HEK293 (cell line): ENCODE data around the gene NDST4.
A peak's percentile ranks its signal among the peaks of the same experiment; 100 is the strongest.

Experiments used
- GLIS1 ChIP-seq: fragments of 450-650 bp; formaldehyde crosslinking; IDR thresholded peaks from 2 replicates; pipeline ENCODE4 v1.5.1; 2016; ENCODE audit warnings: missing biosample characterization, missing genetic modification characterization
- HOXA7 ChIP-seq: sonication (generic); formaldehyde crosslinking; IDR thresholded peaks from 2 replicates; pipeline ENCODE4 v1.8.1; 2022; ENCODE audit warnings: missing genetic modification reagents, borderline replicate concordance
- HOXC10 ChIP-seq: sonication (generic); formaldehyde crosslinking; IDR thresholded peaks from 2 replicates; pipeline ENCODE4 v1.8.1; 2023; ENCODE audit warnings: mild to moderate bottlenecking, missing genetic modification reagents
- KLF9 ChIP-seq: fragments of 450-650 bp; formaldehyde crosslinking; IDR thresholded peaks from 2 replicates; pipeline ENCODE4 v1.5.1; 2016; ENCODE audit warnings: missing biosample characterization, missing genetic modification characterization, low read depth
- MEIS1 ChIP-seq: sonication (generic); formaldehyde crosslinking; IDR thresholded peaks from 2 replicates; pipeline ENCODE4 v1.8.1; 2022; ENCODE audit warnings: missing genetic modification reagents, mild to moderate bottlenecking, borderline replicate concordance
- MZF1 ChIP-seq: fragments of 450-650 bp; formaldehyde crosslinking; IDR thresholded peaks from 2 replicates; pipeline ENCODE4 v1.5.1; 2017; ENCODE audit warnings: missing biosample characterization, missing genetic modification characterization, borderline replicate concordance
- TRIM28 ChIP-seq: IDR thresholded peaks from 2 replicates; pipeline ENCODE4 v1.6.1; 2011; ENCODE audit warnings: low read length, control low read depth, borderline replicate concordance
- ZFHX2 ChIP-seq: fragments of 450-650 bp; formaldehyde crosslinking; conservative IDR thresholded peaks from 2 replicates; pipeline ENCODE4 v1.5.1; 2016; ENCODE audit warnings: missing biosample characterization, missing genetic modification characterization
- ZFP69B ChIP-seq: fragments of 450-650 bp; formaldehyde crosslinking; IDR thresholded peaks from 2 replicates; pipeline ENCODE4 v1.5.1; 2016; ENCODE audit warnings: missing biosample characterization, missing genetic modification characterization
- ZNF112 ChIP-seq: fragments of 450-650 bp; formaldehyde crosslinking; IDR thresholded peaks from 2 replicates; pipeline ENCODE4 v1.5.0; 2017; ENCODE audit warnings: missing biosample characterization, missing genetic modification characterization
- ZNF114 ChIP-seq: fragments of 450-650 bp; formaldehyde crosslinking; IDR thresholded peaks from 2 replicates; pipeline ENCODE4 v1.5.0; 2017; ENCODE audit warnings: missing biosample characterization, missing genetic modification characterization
- ZNF184 ChIP-seq: fragments of 450-650 bp; IDR thresholded peaks from 2 replicates; pipeline ENCODE4 v1.5.1; 2018; ENCODE audit warnings: missing biosample characterization, mild to moderate bottlenecking, missing genetic modification characterization
- ZNF19 ChIP-seq: fragments of 450-650 bp; formaldehyde crosslinking; IDR thresholded peaks from 2 replicates; pipeline ENCODE4; 2016; ENCODE audit warnings: missing biosample characterization, missing genetic modification characterization, low read depth
- ZNF202 ChIP-seq: fragments of 450-650 bp; formaldehyde crosslinking; IDR thresholded peaks from 2 replicates; pipeline ENCODE4 v1.5.1; 2016; ENCODE audit warnings: missing biosample characterization, missing genetic modification characterization, borderline replicate concordance
- ZNF214 ChIP-seq: fragments of 450-650 bp; formaldehyde crosslinking; IDR thresholded peaks from 2 replicates; pipeline ENCODE4 v1.5.1; 2017; ENCODE audit warnings: missing biosample characterization, mild to moderate bottlenecking, missing genetic modification characterization, borderline replicate concordance
- ZNF223 ChIP-seq: fragments of 450-650 bp; formaldehyde crosslinking; IDR thresholded peaks from 2 replicates; pipeline ENCODE4 v1.5.1; 2016; ENCODE audit warnings: missing biosample characterization, missing genetic modification characterization
- ZNF48 ChIP-seq: fragments of 450-650 bp; formaldehyde crosslinking; IDR thresholded peaks from 2 replicates; pipeline ENCODE4 v1.5.1; 2016; ENCODE audit warnings: missing biosample characterization, missing genetic modification characterization
- ZNF514 ChIP-seq: fragments of 450-650 bp; formaldehyde crosslinking; IDR thresholded peaks from 2 replicates; pipeline ENCODE4 v1.5.1; 2016; ENCODE audit warnings: missing biosample characterization, missing genetic modification characterization
- ZNF560 ChIP-seq: fragments of 450-650 bp; formaldehyde crosslinking; IDR thresholded peaks from 2 replicates; pipeline ENCODE4 v1.5.1; 2017; ENCODE audit warnings: missing biosample characterization, missing genetic modification characterization, borderline replicate concordance
- ZNF561 ChIP-seq: fragments of 450-650 bp; IDR thresholded peaks from 2 replicates; pipeline ENCODE4 v1.5.1; 2018; ENCODE audit warnings: missing biosample characterization, missing genetic modification characterization, borderline replicate concordance
- ZNF580 ChIP-seq: fragments of 450-650 bp; formaldehyde crosslinking; IDR thresholded peaks from 2 replicates; pipeline ENCODE4 v1.5.1; 2016; ENCODE audit warnings: missing biosample characterization, missing genetic modification characterization
- ZNF658 ChIP-seq: fragments of 450-650 bp; formaldehyde crosslinking; IDR thresholded peaks from 2 replicates; pipeline ENCODE4; 2016; ENCODE audit warnings: missing biosample characterization, missing genetic modification characterization
- ZSCAN16 ChIP-seq: fragments of 450-650 bp; formaldehyde crosslinking; IDR thresholded peaks from 2 replicates; pipeline ENCODE4 v1.5.1; 2016; ENCODE audit warnings: missing biosample characterization, missing genetic modification characterization
- ZSCAN23 ChIP-seq: fragments of 450-650 bp; formaldehyde crosslinking; IDR thresholded peaks from 2 replicates; pipeline ENCODE4 v1.5.1; 2016; ENCODE audit warnings: missing biosample characterization, missing genetic modification characterization
- TF ChIP-seq, protein P1 (sequence below): fragments of 450-650 bp; IDR thresholded peaks from 2 replicates; pipeline ENCODE4 v1.5.1; 2018; ENCODE audit warnings: missing biosample characterization, mild to moderate bottlenecking, missing genetic modification characterization
- TF ChIP-seq, protein P2 (sequence below): fragments of 450-650 bp; formaldehyde crosslinking; IDR thresholded peaks from 2 replicates; pipeline ENCODE4 v1.5.1; 2017; ENCODE audit warnings: missing biosample characterization, missing genetic modification characterization
- TF ChIP-seq, protein P3 (sequence below): fragments of 450-650 bp; formaldehyde crosslinking; IDR thresholded peaks from 2 replicates; pipeline ENCODE4 v1.5.1; 2017; ENCODE audit warnings: missing biosample characterization, missing genetic modification characterization
- TF ChIP-seq, protein P4 (sequence below): fragments of 450-650 bp; formaldehyde crosslinking; IDR thresholded peaks from 2 replicates; pipeline ENCODE4 v1.5.1; 2016; ENCODE audit warnings: missing biosample characterization, missing genetic modification characterization
- TF ChIP-seq, protein P5 (sequence below): fragments of 450-650 bp; formaldehyde crosslinking; IDR thresholded peaks from 2 replicates; pipeline ENCODE4 v1.5.1; 2017; ENCODE audit warnings: missing biosample characterization, missing genetic modification characterization
- TF ChIP-seq, protein P6 (sequence below): fragments of 450-650 bp; formaldehyde crosslinking; IDR thresholded peaks from 2 replicates; pipeline ENCODE4 v1.5.1; 2016; ENCODE audit warnings: missing biosample characterization, missing genetic modification characterization
- TF ChIP-seq, protein P7 (sequence below): fragments of 450-650 bp; formaldehyde crosslinking; IDR thresholded peaks from 2 replicates; pipeline ENCODE4; 2016; ENCODE audit warnings: missing biosample characterization, missing genetic modification characterization

NDST4 gene

GRCh38 chr4:115128037-115128436 is 14.6 kb upstream of the NDST4 start (continued):
- no peak for TF ChIP-seq MEIS1 (CRISPR knock-in tag)
- no peak for TF ChIP-seq ZNF514 (tag by site-specific recombination)
- TF ChIP-seq TRIM28: no peak; the same call in 1 of the 2 replicates
- no peak for TF ChIP-seq ZNF560 (tag by site-specific recombination)
- TF ChIP-seq HOXA7 (CRISPR knock-in tag): no peak
- no peak for TF ChIP-seq HOXC10
- TF ChIP-seq ZNF223 (tag by site-specific recombination): no peak
- TF ChIP-seq KLF9 (tag by site-specific recombination): no peak
- no peak for TF ChIP-seq ZSCAN16
- TF ChIP-seq, protein P1, sequence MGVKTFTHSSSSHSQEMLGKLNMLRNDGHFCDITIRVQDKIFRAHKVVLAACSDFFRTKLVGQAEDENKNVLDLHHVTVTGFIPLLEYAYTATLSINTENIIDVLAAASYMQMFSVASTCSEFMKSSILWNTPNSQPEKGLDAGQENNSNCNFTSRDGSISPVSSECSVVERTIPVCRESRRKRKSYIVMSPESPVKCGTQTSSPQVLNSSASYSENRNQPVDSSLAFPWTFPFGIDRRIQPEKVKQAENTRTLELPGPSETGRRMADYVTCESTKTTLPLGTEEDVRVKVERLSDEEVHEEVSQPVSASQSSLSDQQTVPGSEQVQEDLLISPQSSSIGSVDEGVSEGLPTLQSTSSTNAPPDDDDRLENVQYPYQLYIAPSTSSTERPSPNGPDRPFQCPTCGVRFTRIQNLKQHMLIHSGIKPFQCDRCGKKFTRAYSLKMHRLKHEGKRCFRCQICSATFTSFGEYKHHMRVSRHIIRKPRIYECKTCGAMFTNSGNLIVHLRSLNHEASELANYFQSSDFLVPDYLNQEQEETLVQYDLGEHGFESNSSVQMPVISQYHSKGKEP (tag by site-specific recombination): 0 out of 2 replicates have a peak, but pooled peaks have one; percentile 28
- no peak for TF ChIP-seq ZNF184
- TF ChIP-seq, protein P2, sequence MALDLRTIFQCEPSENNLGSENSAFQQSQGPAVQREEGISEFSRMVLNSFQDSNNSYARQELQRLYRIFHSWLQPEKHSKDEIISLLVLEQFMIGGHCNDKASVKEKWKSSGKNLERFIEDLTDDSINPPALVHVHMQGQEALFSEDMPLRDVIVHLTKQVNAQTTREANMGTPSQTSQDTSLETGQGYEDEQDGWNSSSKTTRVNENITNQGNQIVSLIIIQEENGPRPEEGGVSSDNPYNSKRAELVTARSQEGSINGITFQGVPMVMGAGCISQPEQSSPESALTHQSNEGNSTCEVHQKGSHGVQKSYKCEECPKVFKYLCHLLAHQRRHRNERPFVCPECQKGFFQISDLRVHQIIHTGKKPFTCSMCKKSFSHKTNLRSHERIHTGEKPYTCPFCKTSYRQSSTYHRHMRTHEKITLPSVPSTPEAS (tag by site-specific recombination): no peak
- TF ChIP-seq, protein P3, sequence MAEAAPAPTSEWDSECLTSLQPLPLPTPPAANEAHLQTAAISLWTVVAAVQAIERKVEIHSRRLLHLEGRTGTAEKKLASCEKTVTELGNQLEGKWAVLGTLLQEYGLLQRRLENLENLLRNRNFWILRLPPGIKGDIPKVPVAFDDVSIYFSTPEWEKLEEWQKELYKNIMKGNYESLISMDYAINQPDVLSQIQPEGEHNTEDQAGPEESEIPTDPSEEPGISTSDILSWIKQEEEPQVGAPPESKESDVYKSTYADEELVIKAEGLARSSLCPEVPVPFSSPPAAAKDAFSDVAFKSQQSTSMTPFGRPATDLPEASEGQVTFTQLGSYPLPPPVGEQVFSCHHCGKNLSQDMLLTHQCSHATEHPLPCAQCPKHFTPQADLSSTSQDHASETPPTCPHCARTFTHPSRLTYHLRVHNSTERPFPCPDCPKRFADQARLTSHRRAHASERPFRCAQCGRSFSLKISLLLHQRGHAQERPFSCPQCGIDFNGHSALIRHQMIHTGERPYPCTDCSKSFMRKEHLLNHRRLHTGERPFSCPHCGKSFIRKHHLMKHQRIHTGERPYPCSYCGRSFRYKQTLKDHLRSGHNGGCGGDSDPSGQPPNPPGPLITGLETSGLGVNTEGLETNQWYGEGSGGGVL (tag by site-specific recombination): peak; percentile 68
- TF ChIP-seq ZNF580 (tag by site-specific recombination): no peak
- TF ChIP-seq, protein P4, sequence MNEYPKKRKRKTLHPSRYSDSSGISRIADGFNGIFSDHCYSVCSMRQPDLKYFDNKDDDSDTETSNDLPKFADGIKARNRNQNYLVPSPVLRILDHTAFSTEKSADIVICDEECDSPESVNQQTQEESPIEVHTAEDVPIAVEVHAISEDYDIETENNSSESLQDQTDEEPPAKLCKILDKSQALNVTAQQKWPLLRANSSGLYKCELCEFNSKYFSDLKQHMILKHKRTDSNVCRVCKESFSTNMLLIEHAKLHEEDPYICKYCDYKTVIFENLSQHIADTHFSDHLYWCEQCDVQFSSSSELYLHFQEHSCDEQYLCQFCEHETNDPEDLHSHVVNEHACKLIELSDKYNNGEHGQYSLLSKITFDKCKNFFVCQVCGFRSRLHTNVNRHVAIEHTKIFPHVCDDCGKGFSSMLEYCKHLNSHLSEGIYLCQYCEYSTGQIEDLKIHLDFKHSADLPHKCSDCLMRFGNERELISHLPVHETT (tag by site-specific recombination): peak; percentile 76; the same call in 1 of the 2 replicates
- TF ChIP-seq ZNF48 (tag by site-specific recombination): no peak
- no peak for TF ChIP-seq ZNF658 (tag by site-specific recombination)
- no peak for TF ChIP-seq ZNF214 (tag by site-specific recombination)
- TF ChIP-seq ZSCAN23: 0 out of 2 replicates have a peak, but pooled peaks have one; percentile 52
- TF ChIP-seq ZNF112 (tag by site-specific recombination): no peak
- TF ChIP-seq ZFHX2 (tag by site-specific recombination): no peak
- TF ChIP-seq, protein P5, sequence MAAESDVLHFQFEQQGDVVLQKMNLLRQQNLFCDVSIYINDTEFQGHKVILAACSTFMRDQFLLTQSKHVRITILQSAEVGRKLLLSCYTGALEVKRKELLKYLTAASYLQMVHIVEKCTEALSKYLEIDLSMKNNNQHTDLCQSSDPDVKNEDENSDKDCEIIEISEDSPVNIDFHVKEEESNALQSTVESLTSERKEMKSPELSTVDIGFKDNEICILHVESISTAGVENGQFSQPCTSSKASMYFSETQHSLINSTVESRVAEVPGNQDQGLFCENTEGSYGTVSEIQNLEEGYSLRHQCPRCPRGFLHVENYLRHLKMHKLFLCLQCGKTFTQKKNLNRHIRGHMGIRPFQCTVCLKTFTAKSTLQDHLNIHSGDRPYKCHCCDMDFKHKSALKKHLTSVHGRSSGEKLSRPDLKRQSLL (tag by site-specific recombination): no peak
- no peak for TF ChIP-seq GLIS1 (tag by site-specific recombination)
- TF ChIP-seq ZFP69B (tag by site-specific recombination): peak; percentile 27; the same call in 1 of the 2 replicates
- no peak for TF ChIP-seq ZNF202 (tag by site-specific recombination)
- TF ChIP-seq, protein P6, sequence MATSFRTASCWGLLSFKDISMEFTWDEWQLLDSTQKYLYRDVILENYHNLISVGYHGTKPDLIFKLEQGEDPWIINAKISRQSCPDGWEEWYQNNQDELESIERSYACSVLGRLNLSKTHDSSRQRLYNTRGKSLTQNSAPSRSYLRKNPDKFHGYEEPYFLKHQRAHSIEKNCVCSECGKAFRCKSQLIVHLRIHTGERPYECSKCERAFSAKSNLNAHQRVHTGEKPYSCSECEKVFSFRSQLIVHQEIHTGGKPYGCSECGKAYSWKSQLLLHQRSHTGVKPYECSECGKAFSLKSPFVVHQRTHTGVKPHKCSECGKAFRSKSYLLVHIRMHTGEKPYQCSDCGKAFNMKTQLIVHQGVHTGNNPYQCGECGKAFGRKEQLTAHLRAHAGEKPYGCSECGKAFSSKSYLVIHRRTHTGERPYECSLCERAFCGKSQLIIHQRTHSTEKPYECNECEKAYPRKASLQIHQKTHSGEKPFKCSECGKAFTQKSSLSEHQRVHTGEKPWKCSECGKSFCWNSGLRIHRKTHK: no peak
- TF ChIP-seq ZNF114: no peak
- TF ChIP-seq, protein P7, sequence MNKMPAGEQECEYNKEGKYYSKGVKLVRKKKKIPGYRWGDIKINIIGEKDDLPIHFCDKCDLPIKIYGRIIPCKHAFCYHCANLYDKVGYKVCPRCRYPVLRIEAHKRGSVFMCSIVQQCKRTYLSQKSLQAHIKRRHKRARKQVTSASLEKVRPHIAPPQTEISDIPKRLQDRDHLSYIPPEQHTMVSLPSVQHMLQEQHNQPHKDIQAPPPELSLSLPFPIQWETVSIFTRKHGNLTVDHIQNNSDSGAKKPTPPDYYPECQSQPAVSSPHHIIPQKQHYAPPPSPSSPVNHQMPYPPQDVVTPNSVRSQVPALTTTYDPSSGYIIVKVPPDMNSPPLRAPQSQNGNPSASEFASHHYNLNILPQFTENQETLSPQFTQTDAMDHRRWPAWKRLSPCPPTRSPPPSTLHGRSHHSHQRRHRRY: no peak
- no peak for TF ChIP-seq ZNF19 (tag by site-specific recombination)
- no peak for TF ChIP-seq ZNF561
- TF ChIP-seq MZF1 (tag by site-specific recombination): no peak
